Measurements from ENCODE around the gene TRIM38. TPM values are rescaled to one million over a fixed set of nuclear protein-coding genes. Genes with fewer than 3 reads are reported as not detected.

TRIM38 gene
- polyA plus RNA-seq, 4 donors, result 3.5 to 16.4 (median 6.1) TPM

Other genes starting within 250 kb of the TRIM38 start
- 10 to 100 TPM in 3 of 4 donors, 1 to 10 TPM in 1; 3.1 to 46.8 (median 19.9) TPM for gene SLC17A4, start 208.1 kb upstream of the TRIM38 start, polyA plus RNA-seq
- under 1 TPM in 1 of 4 donors, not detected in 3; 0.07 TPM for gene SLC17A1, start 130.8 kb upstream of the TRIM38 start, polyA plus RNA-seq
- gene SLC17A3, start 88.6 kb upstream of the TRIM38 start, polyA plus RNA-seq, result under 1 TPM in 2 of 4 donors, not detected in 2; 0.04 to 0.55 TPM
- gene SLC17A2, start 32.1 kb upstream of the TRIM38 start, polyA plus RNA-seq, result under 1 TPM in 1 of 4 donors, not detected in 3; 0.04 TPM
- 10 to 100 TPM in 1 of 4 donors, 1 to 10 TPM in 2, under 1 TPM in 1; 0.67 to 16.1 (median 4.9) TPM for gene HFE, start 124.6 kb downstream of the TRIM38 start, polyA plus RNA-seq

Measured in small intestine (tissue), 4 donors.